ENCODE measurements around the gene NHERF2. TPM values are rescaled to one million over a fixed set of nuclear protein-coding genes. Genes with fewer than 3 reads are reported as not detected.

NHERF2 gene
- total and polyA plus RNA-seq, 9 of the 15 experiments (the other 6 are each of a cell fraction or from before 2014, with no cell fraction given), result 0.15 to 42.0 (median 12.5) TPM

DNA sequence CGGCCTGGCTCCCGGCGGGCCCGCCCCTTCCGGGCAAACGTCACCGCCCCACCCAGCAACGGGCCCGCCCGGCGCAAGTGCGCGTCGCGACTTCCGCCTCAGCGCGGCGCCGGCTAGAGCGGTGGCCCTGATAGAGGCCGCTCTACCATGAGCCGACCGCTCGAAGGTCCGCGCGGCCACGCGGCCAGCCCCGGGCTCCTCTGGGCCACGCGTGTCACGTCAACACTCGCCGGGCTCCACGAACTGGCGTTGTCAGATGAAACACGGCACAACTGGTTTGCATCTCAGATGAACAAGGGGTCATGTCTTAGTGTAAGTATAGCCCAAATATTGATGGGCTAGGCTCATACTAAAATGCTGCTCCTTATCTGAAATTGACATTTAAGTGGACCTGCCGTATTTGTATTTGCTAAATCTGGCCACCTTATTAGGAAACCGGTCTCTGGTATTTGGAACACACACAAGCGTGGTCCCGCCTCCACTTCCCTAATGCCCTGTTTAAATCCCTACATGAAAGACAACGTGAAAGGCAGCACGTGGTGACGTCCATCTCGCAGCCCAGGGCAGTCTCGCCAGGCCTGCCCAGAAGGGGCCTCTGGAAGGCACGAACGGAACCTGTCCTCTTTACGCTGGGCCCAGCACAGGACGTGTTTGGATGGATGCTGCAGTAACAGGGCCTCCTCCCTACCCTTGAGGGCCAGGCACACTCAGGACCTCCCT, 16.8 kb upstream of the NHERF2 start, which contains the start of gene ZNF598 (continued):
- TF ChIP-seq MXI1 (IDR thresholded peaks at IDR 0.05; ENCODE audit: low read depth, low read length), result peak; percentile 60; the same call in 1 of the 2 replicates
- TF ChIP-seq NCOA4 (IDR thresholded peaks at IDR 0.05; ENCODE audit: partially characterized antibody), result no peak
- no peak for TF ChIP-seq SMAD1 (IDR thresholded peaks at IDR 0.05; ENCODE audit: low read depth, low read length, partially characterized antibody)
- TF ChIP-seq ETS2 (tag; IDR thresholded peaks at IDR 0.05; ENCODE audit: borderline replicate concordance, poor library complexity, severe bottlenecking), result no peak
- no peak for TF ChIP-seq ZFPM2 (CRISPR knock-in tag; IDR thresholded peaks at IDR 0.05)
- no peak for TF ChIP-seq SMC3 (conservative IDR thresholded peaks at IDR 0.05; ENCODE audit: insufficient read depth, low read depth, low read length)
- 0 out of 2 replicates have a peak, but pooled peaks have one; percentile 48 for TF ChIP-seq ERF (CRISPR knock-in tag; IDR thresholded peaks at IDR 0.05)
- no peak for TF ChIP-seq MED1 (CRISPR knock-in tag; IDR thresholded peaks at IDR 0.05; ENCODE audit: borderline replicate concordance)
- TF ChIP-seq RFX1 (IDR thresholded peaks at IDR 0.05), result no peak
- no peak for TF ChIP-seq ZSCAN32 (CRISPR knock-in tag; IDR thresholded peaks at IDR 0.05)
- TF ChIP-seq GATA2 (CRISPR knock-in tag; IDR thresholded peaks at IDR 0.05), result no peak
- TF ChIP-seq VEZF1 (CRISPR knock-in tag; IDR thresholded peaks at IDR 0.05), result peak; percentile 62; the same call in 1 of the 2 replicates
- no peak for TF ChIP-seq KAT8 (IDR thresholded peaks at IDR 0.05; ENCODE audit: low read depth)
- TF ChIP-seq NCOA1 (IDR thresholded peaks at IDR 0.05; ENCODE audit: low read depth), result no peak
- 0 out of 2 replicates have a peak, but pooled peaks have one; percentile 45 for TF ChIP-seq CBFB (CRISPR knock-in tag; IDR thresholded peaks at IDR 0.05)
- no peak for TF ChIP-seq PTRF (tag; IDR thresholded peaks at IDR 0.05)
- TF ChIP-seq ZNF24 (IDR thresholded peaks at IDR 0.05), result peak; percentile 15; the same call in 1 of the 2 replicates
- TF ChIP-seq BRD4 (IDR thresholded peaks at IDR 0.05), result peak; percentile 77
- no peak for TF ChIP-seq CBX5 (IDR thresholded peaks at IDR 0.05; ENCODE audit: borderline replicate concordance, low read depth)
- no peak for TF ChIP-seq RBM34 (IDR thresholded peaks at IDR 0.05; ENCODE audit: borderline replicate concordance, insufficient read depth, low read length)
- TF ChIP-seq ZC3H11A (IDR thresholded peaks at IDR 0.05; ENCODE audit: low read depth, low read length), result no peak
- no peak for TF ChIP-seq ILF3 (IDR thresholded peaks at IDR 0.05; ENCODE audit: borderline replicate concordance)
- no peak for TF ChIP-seq ZBED1 (IDR thresholded peaks at IDR 0.05)
- TF ChIP-seq MTA1 (IDR thresholded peaks at IDR 0.05; ENCODE audit: borderline replicate concordance), result no peak
- TF ChIP-seq PTTG1 (tag; IDR thresholded peaks at IDR 0.05; ENCODE audit: low read depth), result no peak
- TF ChIP-seq PRPF4 (IDR thresholded peaks at IDR 0.05; ENCODE audit: insufficient read depth, low read depth, low read length, poor library complexity, severe bottlenecking), result no peak
- TF ChIP-seq RBM14 (IDR thresholded peaks at IDR 0.05; ENCODE audit: borderline replicate concordance, insufficient read depth, low read depth, low read length), result no peak
- TF ChIP-seq, protein P1, sequence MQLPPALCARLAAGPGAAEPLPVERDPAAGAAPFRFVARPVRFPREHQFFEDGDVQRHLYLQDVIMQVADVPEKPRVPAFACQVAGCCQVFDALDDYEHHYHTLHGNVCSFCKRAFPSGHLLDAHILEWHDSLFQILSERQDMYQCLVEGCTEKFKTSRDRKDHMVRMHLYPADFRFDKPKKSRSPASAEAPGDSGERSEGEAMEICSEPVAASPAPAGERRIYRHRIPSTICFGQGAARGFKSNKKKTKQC (CRISPR knock-in tag; IDR thresholded peaks at IDR 0.05), result peak; percentile 26; the same call in 1 of the 2 replicates
- TF ChIP-seq ELF1 (tag; IDR thresholded peaks at IDR 0.05), result peak; percentile 91

All from K562 (cell line).